ENCODE measurements around the gene SH3PXD2A. TPM values are rescaled to one million over a fixed set of nuclear protein-coding genes. Genes with fewer than 3 reads are reported as not detected.

The SH3PXD2A gene
- total and polyA plus RNA-seq, 9 of the 15 experiments (the other 6 are each of a cell fraction or from before 2014, with no cell fraction given), result 0.41 to 9.3 (median 2.5) TPM

GRCh38 chr10:103621783-103622125 is 233.6 kb downstream of the SH3PXD2A start:
- Histone ChIP-seq H3K27me3 (ENCODE audit: control insufficient read depth in 2 of 2, insufficient read depth in 2 of 2, low read length in 2 of 2) (no peaks in the 10 kb centered on the region), H3K9me3 (replicated peaks; ENCODE audit: control insufficient read depth, insufficient read depth, low read depth, low read length) (no peaks in the 10 kb centered on the region), H4K20me1 (replicated peaks; ENCODE audit: control insufficient read depth, insufficient read depth, low read length) (no peaks in the 10 kb centered on the region), H3K27ac (ENCODE audit: extremely low read depth, low read depth, low read length) (no peak overlapping the region), H3K4me3 (no peak overlapping the region), H3K9me1 (ENCODE audit: control insufficient read depth, insufficient read depth, low read length) (peaks cover 4% of the 10 kb centered on the region), H3K9ac (ENCODE audit: insufficient read depth in 1 of 2, low read depth in 2 of 2, low read length in 2 of 2) (peak overlapping the region in 1 of 2 experiments; percentile 80; a peak in 1 of 4 replicates), H3K36me3 (ENCODE audit: control insufficient read depth, insufficient read depth, low read length) (peaks cover 37% of the 10 kb centered on the region; the same call in 2 of the 3 replicates), H3K79me2 (ENCODE audit: control insufficient read depth, insufficient read depth, low read length) (peaks cover 5% of the 10 kb centered on the region; the same call in 2 of the 3 replicates), H2AFZ (ENCODE audit: low read depth, low read length) (no peak overlapping the region), H3K4me1 (replicated peaks in 1 of 2; ENCODE audit: control insufficient read depth in 2 of 2, insufficient read depth in 2 of 2, low read length in 2 of 2) (peaks cover 38 to 59% of the 10 kb centered on the region in 2 experiments), H3K4me2 (ENCODE audit: insufficient read depth, low read length) (no peak overlapping the region)
- ChIA-PET CTCF (ENCODE audit: low intra/inter-chr PET ratio) (no interaction called here), POLR2A (interaction anchor here (0.8 to 1.0 kb wide), 2 partner anchors 8 to 16 kb away, joined by 3 to 4 read pairs; no protein-coding TSS in a partner anchor)
- TF ChIP-seq RFX5 (IDR thresholded peaks at IDR 0.05; ENCODE audit: low read depth, low read length) (no peak), SMARCA4 (IDR thresholded peaks at IDR 0.05) (no peak), EHMT2 (IDR thresholded peaks at IDR 0.05) (no peak), ZNF511 (CRISPR knock-in tag; IDR thresholded peaks at IDR 0.05) (no peak), E2F8 (IDR thresholded peaks at IDR 0.05; ENCODE audit: low read depth, partially characterized antibody) (no peak), MCM3 (IDR thresholded peaks at IDR 0.05) (no peak), TAF9B (IDR thresholded peaks at IDR 0.05; ENCODE audit: partially characterized antibody) (no peak), PTTG1 (tag; IDR thresholded peaks at IDR 0.05; ENCODE audit: low read depth) (no peak), JUN (IDR thresholded peaks at IDR 0.05; ENCODE audit: borderline replicate concordance, low read depth, low read length) (no peak), JUN (CRISPR knock-in tag; IDR thresholded peaks at IDR 0.05; ENCODE audit: borderline replicate concordance) (no peak)
- ATAC-seq (no peak), FAIRE-seq (no peak), DNase-seq (ENCODE audit: extremely low read depth in 1 of 4, low spot score in 3 of 4) (no peak)
- BruUV-seq (replicated peaks), result no TSS peak
- 100% methylated on average over 3 of the region's 4 CpGs for WGBS (ENCODE audit: insufficient coverage, low coverage, missing lambda C conversion rate)
- intact Hi-C loops (cut with micrococcal nuclease) (no loop called here), in situ Hi-C loops (cut with MboI) (no loop called here)

Measured in K562 (cell line).